Left renal pelvis (tissue), 4 donors: ENCODE data around the gene COMT. TPM values are rescaled to one million over a fixed set of nuclear protein-coding genes. Genes with fewer than 3 reads are reported as not detected.

Source experiments
- polyA plus RNA-seq, 4 donors: library from polyadenylated mRNA; unstranded; fragments of 120-200 nt; gene quantifications; one replicate each; pipeline ENCODE4 v1.2.1, GENCODE V29; 2013; ENCODE audit not compliant: insufficient read length in 4 of 4

The COMT gene
- polyA plus RNA-seq, 4 donors: 47.7 to 143 (median 97.2) TPM

Other genes starting within 250 kb of the COMT start
- gene SEPTIN5, start 227.3 kb upstream of the COMT start, polyA plus RNA-seq: 10 to 100 TPM; 33.9 to 51.7 (median 34.2) TPM
- 1 to 10 TPM; 1.6 to 6.1 (median 4.3) TPM for gene GP1BB, start 218.2 kb upstream of the COMT start, polyA plus RNA-seq
- gene TBX1, start 181.0 kb upstream of the COMT start, polyA plus RNA-seq: under 1 TPM; 0.17 to 0.59 (median 0.25) TPM
- gene GNB1L, start 86.9 kb upstream of the COMT start, polyA plus RNA-seq: 1 to 10 TPM; 3.0 to 6.1 (median 3.6) TPM
- 10 to 100 TPM; 15.3 to 29.7 (median 20.1) TPM for gene RTL10, start 86.9 kb upstream of the COMT start, polyA plus RNA-seq
- 10 to 100 TPM; 13.1 to 33.7 (median 20.4) TPM for gene TXNRD2, start within 50 bp of the COMT start, polyA plus RNA-seq
- gene ARVCF, start 75.1 kb downstream of the COMT start, polyA plus RNA-seq: 10 to 100 TPM; 17.5 to 32.5 (median 18.8) TPM
- gene TANGO2, start 79.3 kb downstream of the COMT start, polyA plus RNA-seq: 10 to 100 TPM in 3 of 4 donors, 1 to 10 TPM in 1; 8.9 to 14.6 (median 11.4) TPM
- gene DGCR8, start 138.5 kb downstream of the COMT start, polyA plus RNA-seq: 10 to 100 TPM; 29.6 to 62.1 (median 44.5) TPM
- 100 to 1,000 TPM; 135 to 205 (median 183) TPM for gene RANBP1, start 174.3 kb downstream of the COMT start, polyA plus RNA-seq
- gene TRMT2A, start 175.5 kb downstream of the COMT start, polyA plus RNA-seq: 10 to 100 TPM; 38.5 to 65.0 (median 42.5) TPM
- gene ZDHHC8, start 190.0 kb downstream of the COMT start, polyA plus RNA-seq: 10 to 100 TPM; 32.9 to 63.5 (median 43.9) TPM
- 1 to 10 TPM in 3 of 4 donors, under 1 TPM in 1; 0.34 to 2.3 (median 1.4) TPM for gene CCDC188, start 209.3 kb downstream of the COMT start, polyA plus RNA-seq